Loucy (cell line): Measurements from ENCODE around the gene PCDHGC3.

Experiments used
- H2AFZ ChIP-seq: fragments of 200-600 bp; sonication (generic); 2 replicates; pipeline ENCODE4 v1.6.0; 2016; ENCODE audit warnings: antibody characterized with exemption, mild to moderate bottlenecking, low read length, moderate library complexity
- H3F3A ChIP-seq: fragments of 200-600 bp; 2 replicates; pipeline ENCODE4 v1.6.0; 2016; ENCODE audit warnings: antibody characterized with exemption, low read depth, mild to moderate bottlenecking
- H3K27me3 ChIP-seq: fragments of 200-600 bp; sonication (generic); 2 replicates; pipeline ENCODE4 v1.6.1; 2014; ENCODE audit warnings: low read length, mild to moderate bottlenecking; ENCODE audit not compliant: insufficient read depth, poor library complexity, severe bottlenecking
- H3K36me3 ChIP-seq: fragments of 200-600 bp; sonication (generic); 2 replicates; pipeline ENCODE4 v1.6.1; 2016; ENCODE audit warnings: low read length; ENCODE audit not compliant: insufficient read depth
- H3K4me1 ChIP-seq: fragments of 200-600 bp; sonication (generic); 2 replicates; pipeline ENCODE4 v1.5.1; 2014; ENCODE audit warnings: low read length, mild to moderate bottlenecking; ENCODE audit not compliant: insufficient read depth, poor library complexity, severe bottlenecking
- H3K4me2 ChIP-seq: fragments of 200-600 bp; sonication (generic); 2 replicates; pipeline ENCODE4 v1.6.0; 2014; ENCODE audit warnings: antibody characterized with exemption, low read length, low read depth, mild to moderate bottlenecking; ENCODE audit not compliant: poor library complexity, severe bottlenecking
- H3K4me3 ChIP-seq: fragments of 200-600 bp; sonication (generic); 2 replicates; pipeline ENCODE4 v1.5.1; 2014; ENCODE audit warnings: low read length, mild to moderate bottlenecking, mixed read lengths; ENCODE audit not compliant: poor library complexity, severe bottlenecking
- H3K79me2 ChIP-seq: fragments of 200-600 bp; sonication (generic); 2 replicates; pipeline ENCODE4 v1.6.1; 2014; ENCODE audit warnings: low read length; ENCODE audit not compliant: insufficient read depth
- H3K9ac ChIP-seq: fragments of 200-600 bp; sonication (generic); 2 replicates; pipeline ENCODE4 v1.6.0; 2014; ENCODE audit warnings: mild to moderate bottlenecking, low read depth, low read length, moderate library complexity; ENCODE audit not compliant: poor library complexity, severe bottlenecking
- H3K9me2 ChIP-seq: fragments of 200-600 bp; sonication (generic); replicated peaks from 2 replicates; pipeline ENCODE4 v1.6.1; 2016; ENCODE audit warnings: low read depth, low read length, mixed read lengths
- H3K9me3 ChIP-seq: fragments of 200-600 bp; sonication (generic); 2 replicates; pipeline ENCODE4 v1.6.1; 2014; ENCODE audit warnings: mild to moderate bottlenecking, antibody characterized with exemption, low read length, low read depth; ENCODE audit not compliant: insufficient read depth
- H4K20me1 ChIP-seq: fragments of 200-600 bp; sonication (generic); 2 replicates; pipeline ENCODE4 v1.6.0; 2014; ENCODE audit warnings: antibody characterized with exemption, low read length, mild to moderate bottlenecking; ENCODE audit not compliant: insufficient read depth, poor library complexity, severe bottlenecking
- CTCF ChIP-seq: fragments of 200-600 bp; sonication (generic); conservative IDR thresholded peaks from 2 replicates; pipeline ENCODE4 v1.5.1; 2014; ENCODE audit warnings: mild to moderate bottlenecking, antibody characterized with exemption, low read length
- EZH2phosphoT487 ChIP-seq: fragments of 200-600 bp; IDR thresholded peaks from 2 replicates; pipeline ENCODE4 v1.6.1; 2018; ENCODE audit warnings: antibody characterized with exemption, mild to moderate bottlenecking, moderate library complexity, borderline replicate concordance

PCDHGC3 gene

GRCh38 chr5:141518618-141519015 lies 42.9 kb downstream of the PCDHGC3 start:
- Histone ChIP-seq H2AFZ (no peak overlapping the region), H3K9me2 (no peaks in the 10 kb centered on the region), H3K4me3 (no peak overlapping the region), H3K79me2 (no peaks in the 10 kb centered on the region), H3K9me3 (no peaks in the 10 kb centered on the region), H3K36me3 (peaks cover 99% of the 10 kb centered on the region; the same call in 1 of the 2 replicates), H3K27me3 (no peaks in the 10 kb centered on the region), H3F3A (no peaks in the 10 kb centered on the region), H3K4me1 (no peaks in the 10 kb centered on the region), H4K20me1 (no peaks in the 10 kb centered on the region), H3K9ac (no peak overlapping the region), H3K4me2 (no peak overlapping the region)
- TF ChIP-seq EZH2phosphoT487 (no peak), CTCF (no peak)

- TF ChIP-seq EZH2phosphoT487 (no peak), CTCF (no peak)
- no peaks in the 10 kb centered on the region for H3K9me3 ChIP-seq
- no peaks in the 10 kb centered on the region for H3K4me1 ChIP-seq
- no peaks in the 10 kb centered on the region for H4K20me1 ChIP-seq
- H3K36me3 ChIP-seq: peaks cover 99% of the 10 kb centered on the region; the same call in 1 of the 2 replicates
- H3K4me3 ChIP-seq: no peak overlapping the region
- H3K79me2 ChIP-seq: no peaks in the 10 kb centered on the region
- H3K9ac ChIP-seq: no peak overlapping the region
- H3F3A ChIP-seq: no peaks in the 10 kb centered on the region
- H3K27me3 ChIP-seq: no peaks in the 10 kb centered on the region
- no peak overlapping the region for H2AFZ ChIP-seq
- no peak overlapping the region for H3K4me2 ChIP-seq
- no peaks in the 10 kb centered on the region for H3K9me2 ChIP-seq
Observed at GRCh38 chr5:141519605-141520565, 44.1 kb downstream of the PCDHGC3 start.

- H3K4me1 ChIP-seq: no peaks in the 10 kb centered on the region
- no peaks in the 10 kb centered on the region for H3K9me3 ChIP-seq
- H3F3A ChIP-seq: no peaks in the 10 kb centered on the region
- no peaks in the 10 kb centered on the region for H4K20me1 ChIP-seq
- no peaks in the 10 kb centered on the region for H3K27me3 ChIP-seq
- peaks cover 100% of the 10 kb centered on the region; the same call in 1 of the 2 replicates for H3K36me3 ChIP-seq
- no peak overlapping the region for H3K4me3 ChIP-seq
- H3K9ac ChIP-seq: no peak overlapping the region
- no peak for TF ChIP-seq CTCF
- no peak for TF ChIP-seq EZH2phosphoT487
- no peaks in the 10 kb centered on the region for H3K9me2 ChIP-seq
- no peak overlapping the region for H2AFZ ChIP-seq
- H3K79me2 ChIP-seq: no peaks in the 10 kb centered on the region
- no peak overlapping the region for H3K4me2 ChIP-seq
Observed at GRCh38 chr5:141521244-141521781, 45.5 kb downstream of the PCDHGC3 start.
